ENCODE data around the gene PTPRG. TPM values are rescaled to one million over a fixed set of nuclear protein-coding genes. Genes with fewer than 3 reads are reported as not detected.

Gene PTPRG
- total and polyA plus RNA-seq, 12 donors, result 6.3 to 119 (median 72.2) TPM

DNA sequence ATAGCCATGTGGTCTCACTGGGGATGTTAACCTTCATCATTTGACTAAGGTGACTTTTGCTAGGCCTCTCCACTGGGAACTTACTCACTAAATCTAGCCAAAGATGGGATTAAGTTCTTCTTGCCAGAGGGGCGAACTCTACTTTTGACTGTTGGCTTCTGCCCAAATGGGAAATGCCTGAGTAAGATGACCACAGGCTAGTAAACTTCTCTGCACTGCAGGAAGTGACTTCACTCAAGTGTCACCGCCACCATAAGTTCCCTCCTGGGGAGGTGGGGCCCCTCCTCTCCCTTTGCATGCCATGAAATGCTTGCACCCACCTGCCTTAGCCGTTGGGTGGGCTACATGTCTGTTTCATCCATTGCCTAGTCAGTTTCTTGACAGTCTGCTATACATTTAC lies 423.6 kb downstream of the PTPRG start:
- Histone ChIP-seq H3K27me3 (no peaks in the 10 kb centered on the region), H3K9me3 (replicated peaks in 1 of 3) (no peaks in the 10 kb centered on the region), H3K4me1 (replicated peaks in 1 of 2) (no peaks in the 10 kb centered on the region), H3K27ac (no peak overlapping the region), H3K4me3 (no peak overlapping the region), H3K36me3 (replicated peaks in 1 of 2) (no peaks in the 10 kb centered on the region)
- intact Hi-C loops (cut with DNase I), result no loop called here
- no peak for TF ChIP-seq POLR2A (IDR thresholded peaks at IDR 0.05)
- TF ChIP-seq, protein P1, sequence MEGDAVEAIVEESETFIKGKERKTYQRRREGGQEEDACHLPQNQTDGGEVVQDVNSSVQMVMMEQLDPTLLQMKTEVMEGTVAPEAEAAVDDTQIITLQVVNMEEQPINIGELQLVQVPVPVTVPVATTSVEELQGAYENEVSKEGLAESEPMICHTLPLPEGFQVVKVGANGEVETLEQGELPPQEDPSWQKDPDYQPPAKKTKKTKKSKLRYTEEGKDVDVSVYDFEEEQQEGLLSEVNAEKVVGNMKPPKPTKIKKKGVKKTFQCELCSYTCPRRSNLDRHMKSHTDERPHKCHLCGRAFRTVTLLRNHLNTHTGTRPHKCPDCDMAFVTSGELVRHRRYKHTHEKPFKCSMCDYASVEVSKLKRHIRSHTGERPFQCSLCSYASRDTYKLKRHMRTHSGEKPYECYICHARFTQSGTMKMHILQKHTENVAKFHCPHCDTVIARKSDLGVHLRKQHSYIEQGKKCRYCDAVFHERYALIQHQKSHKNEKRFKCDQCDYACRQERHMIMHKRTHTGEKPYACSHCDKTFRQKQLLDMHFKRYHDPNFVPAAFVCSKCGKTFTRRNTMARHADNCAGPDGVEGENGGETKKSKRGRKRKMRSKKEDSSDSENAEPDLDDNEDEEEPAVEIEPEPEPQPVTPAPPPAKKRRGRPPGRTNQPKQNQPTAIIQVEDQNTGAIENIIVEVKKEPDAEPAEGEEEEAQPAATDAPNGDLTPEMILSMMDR (IDR thresholded peaks at IDR 0.05), result no peak
- 65 to 89% (median 78%) methylated on average over 3 of the region's 3 CpGs for WGBS, 4 donors
- DNase-seq, result no peak

DNA sequence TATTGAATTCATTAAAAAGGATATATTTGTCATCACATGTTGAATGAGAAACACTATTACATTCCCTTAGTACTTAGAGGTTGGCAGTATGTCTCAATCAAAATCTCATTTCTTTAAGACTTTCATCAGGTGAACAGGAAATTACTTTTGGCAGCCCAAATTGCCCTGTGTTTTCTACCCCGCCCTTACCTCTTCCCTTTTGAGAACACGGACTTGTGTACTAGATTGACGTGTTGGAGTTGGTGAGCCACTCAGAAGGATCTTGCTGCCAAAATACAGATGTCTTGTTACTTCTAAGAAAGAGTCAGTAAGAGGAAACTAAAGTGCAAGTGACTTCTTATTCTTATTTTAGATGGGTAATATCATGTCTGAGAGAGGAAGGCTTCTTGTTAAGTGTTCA lies 425.1 kb downstream of the PTPRG start:
- Histone ChIP-seq H3K36me3 (replicated peaks in 1 of 2) (no peaks in the 10 kb centered on the region), H3K27ac (no peak overlapping the region), H3K4me3 (no peak overlapping the region), H3K4me1 (replicated peaks in 1 of 2) (no peaks in the 10 kb centered on the region), H3K27me3 (no peaks in the 10 kb centered on the region), H3K9me3 (replicated peaks in 1 of 3) (no peaks in the 10 kb centered on the region)
- 81 to 93% (median 90%) methylated on average over 3 of the region's 3 CpGs for WGBS, 4 donors
- DNase-seq, result no peak
- TF ChIP-seq, protein P1 (IDR thresholded peaks at IDR 0.05), result no peak
- no peak for TF ChIP-seq POLR2A (IDR thresholded peaks at IDR 0.05)
- intact Hi-C loops (cut with DNase I), result no loop called here

DNA sequence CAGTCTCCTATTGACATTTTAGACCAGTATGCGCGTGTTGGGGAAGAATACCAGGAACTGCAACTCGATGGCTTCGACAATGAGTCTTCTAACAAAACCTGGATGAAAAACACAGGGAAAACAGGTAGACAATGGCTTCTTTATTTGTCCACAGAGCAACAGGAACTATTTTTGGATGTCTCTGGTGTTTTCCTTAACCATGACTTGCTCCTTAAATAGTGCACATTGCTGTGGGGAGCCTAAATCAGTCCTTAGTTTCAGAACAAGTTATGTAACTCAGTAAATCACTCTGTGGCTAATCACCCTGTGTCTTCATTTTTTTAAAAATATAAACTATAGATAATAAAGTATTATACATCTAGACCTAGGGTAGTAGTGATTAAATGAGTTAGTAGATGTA lies 428.3 kb downstream of the PTPRG start:
- Histone ChIP-seq H3K36me3 (replicated peaks in 1 of 2) (no peaks in the 10 kb centered on the region), H3K4me1 (replicated peaks in 1 of 2) (no peaks in the 10 kb centered on the region), H3K9me3 (replicated peaks in 1 of 3) (no peaks in the 10 kb centered on the region), H3K27ac (no peak overlapping the region), H3K4me3 (no peak overlapping the region), H3K27me3 (no peaks in the 10 kb centered on the region)
- DNase-seq, result no peak
- 86 to 100% (median 89%) methylated on average over 4 of the region's 4 CpGs for WGBS, 4 donors
- intact Hi-C loops (cut with DNase I), result no loop called here
- TF ChIP-seq POLR2A (IDR thresholded peaks at IDR 0.05), result no peak
- TF ChIP-seq, protein P1 (IDR thresholded peaks at IDR 0.05), result no peak

DNA sequence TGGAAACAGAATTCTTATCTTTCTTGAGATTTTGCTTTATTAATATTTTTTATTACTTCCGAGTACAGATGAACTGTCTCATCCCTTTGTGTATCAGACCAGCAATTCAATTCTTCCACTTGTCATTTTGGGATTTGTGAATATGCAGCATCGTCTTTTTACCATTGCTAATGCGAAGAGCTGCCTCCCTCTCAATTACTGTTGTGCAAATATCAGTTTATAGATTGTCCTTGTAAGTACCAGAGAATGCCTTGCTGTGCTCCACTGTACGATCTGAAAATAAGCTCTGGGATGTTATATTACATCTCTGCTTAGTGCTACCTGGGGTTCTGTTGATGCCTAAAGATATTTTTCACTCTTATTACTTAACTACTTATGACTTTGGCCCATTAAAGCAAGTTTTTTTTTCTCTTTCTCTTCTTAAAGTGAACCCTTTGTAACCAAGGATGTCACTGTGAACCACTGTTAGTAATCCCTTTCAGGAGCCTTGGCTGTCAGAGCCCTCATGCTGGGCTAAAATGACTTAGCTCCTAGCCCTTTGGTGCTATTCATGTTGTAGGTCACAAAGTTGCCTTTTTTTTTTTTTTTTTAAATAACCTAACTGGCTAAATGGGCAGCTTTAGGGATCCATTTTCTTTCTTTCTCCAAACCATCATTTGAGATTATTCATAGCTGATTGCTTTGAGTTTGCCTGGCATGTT lies 429.1 kb downstream of the PTPRG start:
- no peaks in the 10 kb centered on the region for H3K36me3 ChIP-seq (replicated peaks in 1 of 2)
- no peaks in the 10 kb centered on the region for H3K27me3 ChIP-seq
- WGBS, 4 donors, result 92 to 95% (median 94%) methylated on average over 4 of the region's 4 CpGs
- no peaks in the 10 kb centered on the region for H3K4me1 ChIP-seq (replicated peaks in 1 of 2)
- no peak for TF ChIP-seq POLR2A (IDR thresholded peaks at IDR 0.05)
- TF ChIP-seq, protein P1 (IDR thresholded peaks at IDR 0.05), result no peak
- DNase-seq, result no peak
- intact Hi-C loops (cut with DNase I), result no loop called here
- no peak overlapping the region for H3K4me3 ChIP-seq
- H3K9me3 ChIP-seq (replicated peaks in 1 of 3), result no peaks in the 10 kb centered on the region
- H3K27ac ChIP-seq, result no peak overlapping the region

Measured in adrenal gland (tissue), 12 donors.